ENCODE measurements around the gene MYO7A. TPM values are rescaled to one million over a fixed set of nuclear protein-coding genes. Genes with fewer than 3 reads are reported as not detected.

The MYO7A gene
- total and polyA plus RNA-seq, 8 donors, result 1.4 to 29.2 (median 3.3) TPM

DNA sequence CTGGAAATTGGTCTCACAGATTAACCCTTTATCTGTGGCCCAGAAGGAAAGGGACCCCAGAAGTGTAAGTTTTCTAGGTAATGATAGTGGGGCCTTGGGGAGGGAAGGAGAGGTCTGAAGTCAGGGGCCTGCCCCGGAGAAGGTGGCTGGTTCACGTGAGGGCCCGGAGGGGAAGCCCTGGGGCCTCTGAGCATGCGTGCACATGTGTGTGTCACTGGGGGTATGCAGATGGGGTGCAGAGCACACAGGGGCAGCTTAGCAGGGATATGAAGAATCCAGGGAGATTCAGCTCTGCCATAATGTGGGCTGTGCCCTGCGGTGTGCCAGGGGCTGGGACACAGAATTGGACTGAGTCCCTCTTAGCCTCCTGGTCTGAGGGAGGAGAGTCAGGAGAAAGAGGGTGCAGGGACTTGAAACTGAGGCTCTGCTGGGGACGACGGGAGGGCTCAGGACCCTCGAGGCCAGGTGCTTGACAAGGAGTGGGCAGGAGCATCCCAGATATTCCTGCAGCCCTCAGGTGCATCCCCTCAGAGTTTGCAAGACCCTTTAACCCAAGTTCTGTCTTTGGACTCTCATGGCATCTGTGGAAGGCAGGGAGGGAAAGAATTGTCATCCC lies 15.5 kb downstream of the MYO7A start:
- Histone ChIP-seq H3K9me3 (no peaks in the 10 kb centered on the region), H3K27me3 (peaks cover 0 to 20% (median under 1%) of the 10 kb centered on the region in 3 donors), H3K4me1 (peaks cover 7 to 47% (median 15%) of the 10 kb centered on the region in 4 donors), H3K36me3 (no peaks in the 10 kb centered on the region), H3K27ac (no peak overlapping the region), H3K4me3 (no peak overlapping the region)
- WGBS, 5 donors, result 85 to 93% (median 89%) methylated on average over 8 of the region's 8 CpGs
- TF ChIP-seq EP300 (IDR thresholded peaks at IDR 0.05), result no peak
- TF ChIP-seq POLR2A (IDR thresholded peaks at IDR 0.05), result no peak
- TF ChIP-seq, protein P1, sequence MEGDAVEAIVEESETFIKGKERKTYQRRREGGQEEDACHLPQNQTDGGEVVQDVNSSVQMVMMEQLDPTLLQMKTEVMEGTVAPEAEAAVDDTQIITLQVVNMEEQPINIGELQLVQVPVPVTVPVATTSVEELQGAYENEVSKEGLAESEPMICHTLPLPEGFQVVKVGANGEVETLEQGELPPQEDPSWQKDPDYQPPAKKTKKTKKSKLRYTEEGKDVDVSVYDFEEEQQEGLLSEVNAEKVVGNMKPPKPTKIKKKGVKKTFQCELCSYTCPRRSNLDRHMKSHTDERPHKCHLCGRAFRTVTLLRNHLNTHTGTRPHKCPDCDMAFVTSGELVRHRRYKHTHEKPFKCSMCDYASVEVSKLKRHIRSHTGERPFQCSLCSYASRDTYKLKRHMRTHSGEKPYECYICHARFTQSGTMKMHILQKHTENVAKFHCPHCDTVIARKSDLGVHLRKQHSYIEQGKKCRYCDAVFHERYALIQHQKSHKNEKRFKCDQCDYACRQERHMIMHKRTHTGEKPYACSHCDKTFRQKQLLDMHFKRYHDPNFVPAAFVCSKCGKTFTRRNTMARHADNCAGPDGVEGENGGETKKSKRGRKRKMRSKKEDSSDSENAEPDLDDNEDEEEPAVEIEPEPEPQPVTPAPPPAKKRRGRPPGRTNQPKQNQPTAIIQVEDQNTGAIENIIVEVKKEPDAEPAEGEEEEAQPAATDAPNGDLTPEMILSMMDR (IDR thresholded peaks at IDR 0.05), result no peak
- no peak for TF ChIP-seq POLR2AphosphoS5 (IDR thresholded peaks at IDR 0.05)
- intact Hi-C loops (cut with DNase I; ENCODE audit: low total_unique reads), result no loop called here
- DNase-seq, result no peak

GRCh38 chr11:77144196-77144856 lies 16.3 kb downstream of the MYO7A start:
- DNase-seq, result peak in 1 of 2 donors; percentile 45
- peaks cover 0 to 18% (median 0%) of the 10 kb centered on the region in 3 donors for H3K27me3 ChIP-seq
- H3K27ac ChIP-seq, result no peak overlapping the region
- H3K4me1 ChIP-seq, result peaks cover 7 to 47% (median 15%) of the 10 kb centered on the region in 4 donors
- H3K4me3 ChIP-seq, result no peak overlapping the region
- H3K9me3 ChIP-seq, result no peaks in the 10 kb centered on the region
- TF ChIP-seq POLR2A (IDR thresholded peaks at IDR 0.05) (no peak), EP300 (IDR thresholded peaks at IDR 0.05) (no peak), POLR2AphosphoS5 (IDR thresholded peaks at IDR 0.05) (no peak)
- TF ChIP-seq, protein P1 (IDR thresholded peaks at IDR 0.05), result no peak
- 83 to 97% (median 94%) methylated on average over 9 of the region's 9 CpGs for WGBS, 5 donors
- H3K36me3 ChIP-seq, result no peaks in the 10 kb centered on the region
- intact Hi-C loops (cut with DNase I; ENCODE audit: low total_unique reads), result no loop called here

DNA sequence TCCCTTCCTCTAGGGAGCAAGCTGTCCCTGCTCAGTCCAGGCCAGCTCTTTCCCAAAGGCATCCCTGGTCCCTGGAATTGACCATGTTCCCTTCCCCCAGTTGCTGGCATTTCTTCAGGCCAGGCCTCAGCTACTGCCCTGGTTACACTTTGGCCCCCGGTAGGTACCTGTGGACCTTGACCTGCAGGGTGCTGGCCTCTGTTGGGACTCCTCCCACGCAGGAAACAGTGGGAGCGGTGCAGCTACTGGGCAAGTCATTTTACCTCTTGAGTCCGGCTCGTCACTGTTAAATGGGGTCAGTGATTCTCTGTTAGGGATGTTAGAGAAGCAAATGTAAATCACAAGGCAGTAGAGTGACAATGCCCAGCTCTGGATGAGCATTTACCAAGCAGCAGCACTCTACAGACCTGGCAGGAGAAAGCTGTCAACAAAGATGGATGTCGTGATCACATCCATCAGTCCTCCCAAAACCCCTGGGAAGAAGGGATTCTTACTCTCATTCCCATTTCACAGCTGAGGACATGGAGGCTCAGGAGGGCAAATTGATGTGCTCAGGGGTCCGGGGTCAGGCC lies 16.9 kb downstream of the MYO7A start:
- H3K4me3 ChIP-seq, result no peak overlapping the region
- no peaks in the 10 kb centered on the region for H3K9me3 ChIP-seq
- H3K27ac ChIP-seq, result no peak overlapping the region
- peaks cover 7 to 44% (median 15%) of the 10 kb centered on the region in 4 donors for H3K4me1 ChIP-seq
- H3K27me3 ChIP-seq, result peaks cover 0 to 18% (median 0%) of the 10 kb centered on the region in 3 donors
- TF ChIP-seq, protein P1 (IDR thresholded peaks at IDR 0.05), result no peak
- no peak for TF ChIP-seq POLR2A (IDR thresholded peaks at IDR 0.05)
- no peak for TF ChIP-seq POLR2AphosphoS5 (IDR thresholded peaks at IDR 0.05)
- TF ChIP-seq EP300 (IDR thresholded peaks at IDR 0.05), result no peak
- no peaks in the 10 kb centered on the region for H3K36me3 ChIP-seq
- intact Hi-C loops (cut with DNase I; ENCODE audit: low total_unique reads), result no loop called here
- peak; percentile 31 to 33 for DNase-seq
- WGBS, 5 donors, result 60 to 76% (median 74%) methylated on average over 7 of the region's 7 CpGs

DNA sequence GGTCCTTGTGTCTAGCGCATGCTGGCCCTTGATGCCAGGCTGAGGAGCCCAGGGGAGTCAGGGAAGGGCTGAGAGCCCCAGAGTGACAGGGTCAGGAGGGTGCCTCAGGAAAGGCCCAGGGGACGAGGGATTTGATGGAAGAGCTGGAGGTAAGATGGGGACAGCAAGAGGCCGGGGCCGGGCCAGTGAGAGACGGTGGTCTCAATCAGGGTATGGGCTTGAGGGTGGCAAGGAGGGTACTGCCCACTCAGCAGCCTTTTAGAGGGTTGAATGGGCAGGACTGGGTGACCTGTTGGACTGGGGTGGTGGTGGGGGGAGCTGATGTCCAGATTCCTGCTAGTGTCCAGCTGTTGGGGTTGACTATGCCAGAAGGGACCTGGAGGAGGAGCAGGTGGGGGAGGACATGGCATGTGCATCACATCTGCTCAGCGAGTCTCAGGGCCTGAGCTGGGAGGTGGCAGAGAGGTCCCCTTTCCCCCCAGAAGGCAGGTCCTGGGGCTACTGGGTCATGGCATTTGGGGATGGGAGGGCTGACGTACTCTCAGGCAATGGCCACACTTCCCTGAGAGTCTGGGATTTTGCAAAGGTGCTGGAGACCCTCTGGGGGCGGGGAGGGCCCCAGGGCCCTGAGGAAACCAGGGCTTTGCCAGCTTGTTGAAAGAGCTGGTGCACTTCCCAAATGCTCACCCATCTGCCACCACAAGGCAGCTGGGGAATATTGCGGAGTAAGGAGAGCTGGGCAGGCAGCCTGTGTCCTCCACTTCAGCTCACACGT lies 18.4 kb downstream of the MYO7A start:
- Histone ChIP-seq H3K27ac (no peak overlapping the region), H3K9me3 (no peaks in the 10 kb centered on the region), H3K4me1 (peaks cover 0 to 29% (median 9%) of the 10 kb centered on the region in 4 donors), H3K36me3 (no peaks in the 10 kb centered on the region), H3K4me3 (no peak overlapping the region), H3K27me3 (peaks cover 0 to 23% (median 0%) of the 10 kb centered on the region in 3 donors)
- intact Hi-C loops (cut with DNase I; ENCODE audit: low total_unique reads), result no loop called here
- TF ChIP-seq, protein P1 (IDR thresholded peaks at IDR 0.05), result no peak
- TF ChIP-seq POLR2AphosphoS5 (IDR thresholded peaks at IDR 0.05) (no peak), EP300 (IDR thresholded peaks at IDR 0.05) (no peak), POLR2A (IDR thresholded peaks at IDR 0.05) (no peak)
- WGBS, 5 donors, result 89 to 91% (median 89%) methylated on average over 9 to 10 of the region's 10 CpGs
- DNase-seq, result no peak
